ENCODE results near the gene KCNIP2.

The KCNIP2 gene

DNA sequence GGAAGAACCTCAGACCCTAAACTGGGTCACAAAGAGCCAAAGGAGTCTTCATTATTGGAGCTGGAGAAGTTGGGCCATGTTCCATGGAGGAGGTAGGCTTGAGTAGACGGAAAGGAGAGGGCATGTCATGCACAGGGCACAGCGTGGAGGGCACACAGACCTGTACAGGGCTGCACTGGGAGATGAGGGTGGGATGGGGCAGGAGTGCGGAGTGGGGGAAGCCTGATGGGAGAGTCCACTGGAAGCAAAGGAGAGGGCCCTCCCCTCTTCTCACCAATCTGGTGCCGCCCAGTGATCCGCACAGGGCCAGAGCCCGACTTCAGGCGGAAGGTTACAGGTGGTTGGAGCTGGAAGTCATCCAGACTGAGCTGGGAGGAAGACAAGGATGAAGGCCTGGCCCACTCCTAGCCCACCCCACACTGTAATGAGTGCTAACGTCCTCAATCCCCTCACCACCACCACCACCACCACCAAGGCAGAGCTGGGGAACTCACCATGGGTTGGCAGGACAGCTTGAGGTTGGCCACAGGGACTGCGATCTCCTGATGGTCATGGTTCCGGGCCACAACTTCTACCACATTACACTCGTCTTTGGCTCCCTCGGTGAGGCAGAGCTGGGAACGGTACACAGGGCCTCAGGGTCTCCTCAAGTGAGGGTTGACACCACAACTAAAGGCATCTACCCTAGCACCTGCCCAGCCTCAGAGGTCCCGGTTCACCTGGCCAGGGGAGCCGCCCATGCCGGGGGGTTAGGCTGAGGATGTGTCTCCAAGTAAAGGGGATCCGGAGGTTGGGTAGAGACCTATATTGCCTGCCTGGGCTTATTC, 61.4 kb downstream of the KCNIP2 start:
- no peak for DNase-seq

- DNase-seq: no peak
These were observed 62.0 kb downstream of the KCNIP2 start for GRCh38 chr10:101781655-101781983.

GRCh38 chr10:101780818-101781654, 62.6 kb downstream of the KCNIP2 start:
- DNase-seq: no peak

DNA sequence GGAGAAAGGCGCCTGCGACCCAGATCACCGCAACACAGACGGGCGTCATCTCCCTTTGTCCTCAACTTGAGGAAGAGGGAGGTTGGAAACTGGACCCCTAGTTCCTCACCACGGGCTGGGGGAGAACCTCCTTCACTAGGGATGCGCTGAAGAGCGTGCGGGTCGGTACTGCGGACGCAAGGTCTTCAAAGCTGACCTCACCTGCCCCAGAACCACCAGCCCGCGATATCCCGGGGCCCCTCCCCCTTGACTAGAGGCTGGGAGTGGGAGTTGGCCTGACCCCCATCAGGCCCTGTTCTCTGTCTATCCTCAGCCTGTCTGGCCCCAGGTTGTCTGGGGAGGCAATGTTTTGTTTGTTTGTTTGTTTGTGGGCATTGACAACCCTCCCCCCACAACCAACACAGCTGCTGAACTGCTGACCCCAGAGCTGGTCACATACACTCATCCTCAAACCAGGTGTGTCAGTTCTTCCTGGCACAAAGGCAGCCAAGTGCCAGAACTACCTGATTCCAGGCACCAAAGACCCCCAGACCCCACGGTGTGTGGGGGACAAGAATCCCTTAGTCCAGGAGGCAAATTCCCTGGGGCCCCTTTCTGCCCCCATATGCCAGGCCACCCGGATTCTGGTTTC, 63.3 kb downstream of the KCNIP2 start:
- no peak for DNase-seq

DNA sequence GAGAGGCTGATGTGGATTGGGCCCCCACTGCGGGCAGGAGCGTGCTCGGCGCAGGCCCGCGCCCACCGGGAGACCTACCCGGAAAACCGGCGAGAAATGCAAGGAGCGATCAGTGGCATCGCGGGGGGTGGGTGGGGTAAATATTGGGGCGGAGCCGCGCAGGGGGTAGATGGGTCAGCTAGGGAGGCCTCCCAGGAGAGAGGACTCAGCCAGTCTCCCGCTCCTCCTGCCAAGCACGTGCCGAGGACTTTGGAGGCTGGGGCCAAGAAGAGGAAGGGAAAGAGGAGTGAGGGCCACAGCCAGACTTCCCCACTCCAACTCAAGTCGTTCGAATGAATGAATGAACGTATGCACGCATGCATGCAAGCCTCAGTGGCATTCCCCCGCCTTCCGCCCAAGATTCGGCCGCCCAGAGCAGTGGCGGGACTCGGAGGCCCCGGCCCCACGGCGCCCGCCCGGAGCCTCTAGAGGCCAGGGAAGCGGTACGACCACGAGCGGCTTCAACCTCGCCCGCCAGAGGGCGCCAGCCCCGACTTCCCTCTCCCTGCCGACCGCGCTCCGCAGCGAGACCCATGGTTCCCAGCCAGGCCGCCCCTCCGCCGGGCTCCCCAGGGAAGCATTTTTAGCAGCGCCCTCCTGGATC, 63.9 kb downstream of the KCNIP2 start:
- no peak for DNase-seq

- DNase-seq: no peak
These were observed 64.6 kb downstream of the KCNIP2 start for GRCh38 chr10:101778781-101779543.

DNA sequence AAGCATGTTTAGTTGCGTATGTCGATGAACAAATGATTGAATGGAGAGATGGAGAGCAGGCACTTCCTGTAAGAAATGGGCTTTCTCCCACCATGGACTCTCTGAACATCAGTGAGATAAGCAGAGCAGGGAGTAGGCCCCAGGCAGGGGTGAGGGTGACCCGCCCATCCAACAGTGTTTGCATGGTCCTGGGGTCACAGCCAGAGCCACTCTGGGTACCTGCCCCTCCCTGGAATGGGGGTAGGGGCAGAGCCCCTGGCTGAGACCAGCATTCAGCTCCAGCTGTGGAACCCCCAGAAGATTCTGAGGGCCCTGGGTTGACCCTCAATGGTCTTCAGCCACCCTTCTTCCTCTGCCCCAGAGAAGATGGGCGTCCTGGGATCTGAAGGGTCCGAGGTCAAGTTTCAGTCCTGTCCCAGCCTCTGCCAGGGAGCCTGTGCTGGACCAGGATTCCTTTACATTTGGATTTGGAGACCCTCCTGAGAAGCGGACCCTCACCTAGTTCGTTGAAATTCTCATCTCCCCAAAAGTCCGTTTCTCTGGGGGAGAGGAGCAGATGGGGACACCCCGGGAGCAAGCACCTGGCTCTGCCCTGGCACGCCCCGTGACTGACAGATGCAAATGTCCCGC, 65.3 kb downstream of the KCNIP2 start:
- DNase-seq: no peak

GRCh38 chr10:101777619-101778145, 65.9 kb downstream of the KCNIP2 start:
- no peak for DNase-seq

- DNase-seq: no peak
These were observed 67.3 kb downstream of the KCNIP2 start for GRCh38 chr10:101776161-101776817.

Measured in SIG-M5 (cell line).